Stomach smooth muscle (tissue), 2 donors: ENCODE data around the gene LRP2.
A peak's percentile ranks its signal among the peaks of the same experiment; 100 is the strongest.

ENCODE experiments used
- H3K27ac ChIP-seq: one replicate; pipeline ENCODE4 v1.7.0; 2013; ENCODE audit warnings: mild to moderate bottlenecking, low read length, inconsistent platforms
- H3K27me3 ChIP-seq, 2 donors: one replicate each; pipeline ENCODE4 v1.7.0; 2013; ENCODE audit warnings: low read length in 2 of 2; ENCODE audit not compliant: insufficient read depth in 2 of 2, control insufficient read depth in 1 of 2
- H3K36me3 ChIP-seq, 2 donors: one replicate each; pipeline ENCODE4 v1.7.0; 2013; ENCODE audit warnings: low read length in 2 of 2; ENCODE audit not compliant: control insufficient read depth in 2 of 2, insufficient read depth in 2 of 2
- H3K4me1 ChIP-seq: one replicate; pipeline ENCODE4 v1.7.0; 2013; ENCODE audit warnings: low read length; ENCODE audit not compliant: control insufficient read depth, insufficient read depth
- H3K4me3 ChIP-seq, 2 donors: one replicate each; pipeline ENCODE4 v1.7.0; 2013; ENCODE audit warnings: low read length in 2 of 2
- H3K9ac ChIP-seq, 2 donors: one replicate each; pipeline ENCODE4 v1.7.0; 2013; ENCODE audit warnings: low read length in 2 of 2, mild to moderate bottlenecking in 1 of 2
- H3K9me3 ChIP-seq, 2 donors: one replicate each; pipeline ENCODE4 v1.7.0; 2013; ENCODE audit warnings: low read length in 2 of 2; ENCODE audit not compliant: control insufficient read depth in 2 of 2
- donor health status: healthy.
- donor health status: Pancreatic carcinoma.

Gene LRP2

GRCh38 chr2:169366066-169366465, 3.7 kb upstream of the LRP2 start:
- Histone ChIP-seq H3K9ac (no peak overlapping the region), H3K4me3 (no peak overlapping the region), H3K9me3 (no peaks in the 10 kb centered on the region), H3K36me3 (no peaks in the 10 kb centered on the region), H3K4me1 (peaks cover 35% of the 10 kb centered on the region), H3K27ac (no peak overlapping the region), H3K27me3 (peaks cover 23 to 39% of the 10 kb centered on the region in 2 donors)

DNA sequence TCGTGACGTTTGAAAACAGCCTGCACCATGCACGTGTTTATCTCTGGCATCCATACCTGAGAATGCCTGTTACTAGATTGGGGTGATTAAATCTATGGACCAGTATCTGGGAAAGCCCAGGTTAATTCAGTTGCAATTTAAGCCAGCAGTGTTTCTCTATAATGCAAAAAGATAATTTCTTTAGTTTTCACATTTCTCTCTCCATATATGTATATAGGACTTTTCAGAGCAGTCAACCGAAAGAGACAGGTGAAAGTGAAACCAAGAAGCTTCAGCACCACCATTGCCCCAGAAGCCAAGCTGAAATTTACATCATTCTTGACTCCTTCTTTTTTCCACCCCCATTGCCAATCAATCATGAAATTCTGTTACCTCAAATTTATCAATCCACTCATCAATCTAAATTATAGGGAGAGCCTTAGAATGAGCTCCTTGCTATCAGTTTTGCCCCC, 2.7 kb upstream of the LRP2 start:
- H3K27ac ChIP-seq, result no peak overlapping the region
- H3K27me3 ChIP-seq, result peaks cover 28 to 44% of the 10 kb centered on the region in 2 donors
- no peak overlapping the region for H3K9ac ChIP-seq
- peak overlapping the region; percentile 77 to 78 for H3K4me3 ChIP-seq
- H3K9me3 ChIP-seq, result no peaks in the 10 kb centered on the region
- H3K36me3 ChIP-seq, result no peaks in the 10 kb centered on the region
- H3K4me1 ChIP-seq, result peaks cover 35% of the 10 kb centered on the region

- no peaks in the 10 kb centered on the region for H3K36me3 ChIP-seq
- H3K4me3 ChIP-seq, result peak overlapping the region; percentile 77 to 78
- no peak overlapping the region for H3K9ac ChIP-seq
- no peak overlapping the region for H3K27ac ChIP-seq
- peaks cover 35% of the 10 kb centered on the region for H3K4me1 ChIP-seq
- H3K9me3 ChIP-seq, result no peaks in the 10 kb centered on the region
- H3K27me3 ChIP-seq, result peaks cover 28 to 46% of the 10 kb centered on the region in 2 donors
Observed at GRCh38 chr2:169363560-169364150, 1.3 kb upstream of the LRP2 start.

- Histone ChIP-seq H3K4me1 (peaks cover 35% of the 10 kb centered on the region), H3K27ac (no peak overlapping the region), H3K36me3 (no peaks in the 10 kb centered on the region), H3K9ac (no peak overlapping the region), H3K4me3 (peak overlapping the region; percentile 77 to 78), H3K9me3 (no peaks in the 10 kb centered on the region), H3K27me3 (peaks cover 28 to 46% of the 10 kb centered on the region in 2 donors)
Observed at GRCh38 chr2:169362894-169363559, 693 bp upstream of the LRP2 start.

- H3K9me3 ChIP-seq, result no peaks in the 10 kb centered on the region
- peaks cover 35% of the 10 kb centered on the region for H3K4me1 ChIP-seq
- no peak overlapping the region for H3K9ac ChIP-seq
- no peak overlapping the region for H3K27ac ChIP-seq
- no peaks in the 10 kb centered on the region for H3K36me3 ChIP-seq
- peak overlapping the region; percentile 77 to 78 for H3K4me3 ChIP-seq
- H3K27me3 ChIP-seq, result peaks cover 28 to 46% of the 10 kb centered on the region in 2 donors
Observed at GRCh38 chr2:169361706-169362117, 622 bp downstream of the LRP2 start.

DNA sequence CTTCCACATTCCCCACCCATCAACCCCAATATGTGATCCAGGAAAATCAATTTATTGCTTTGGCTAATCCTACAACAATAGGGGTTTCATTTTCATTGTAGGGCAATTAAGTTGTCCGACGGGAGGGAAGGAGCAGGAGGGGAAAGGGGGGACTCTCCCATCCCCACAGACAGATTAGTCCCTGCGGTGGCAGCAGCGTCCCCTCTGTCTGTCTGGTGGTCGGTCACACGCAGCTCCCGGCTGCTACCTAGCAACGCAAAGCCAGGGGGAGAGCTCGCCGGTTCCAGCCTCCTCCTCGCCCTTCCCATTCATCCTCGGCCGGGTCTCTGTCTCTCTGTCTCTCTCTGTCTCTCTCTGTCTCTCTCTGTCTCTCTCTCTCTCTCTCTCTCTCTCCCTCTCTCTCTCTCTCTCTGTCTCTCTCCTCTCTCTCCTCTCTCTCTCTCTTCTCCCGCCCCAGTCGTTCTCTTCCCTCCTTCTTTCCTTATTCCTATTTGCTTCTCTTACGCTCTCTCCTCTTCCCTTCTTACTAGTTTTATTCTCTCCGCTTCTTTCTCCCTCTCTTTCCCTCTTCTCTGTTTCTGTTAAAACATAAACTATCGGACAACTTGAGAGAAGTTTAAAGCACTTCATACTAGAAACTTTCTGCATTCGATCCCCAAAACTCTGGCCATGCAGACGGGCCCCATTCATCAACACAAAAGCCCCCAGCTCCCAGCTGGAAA, 1.2 kb downstream of the LRP2 start:
- Histone ChIP-seq H3K27ac (no peak overlapping the region), H3K36me3 (no peaks in the 10 kb centered on the region), H3K27me3 (peaks cover 28 to 46% of the 10 kb centered on the region in 2 donors), H3K9ac (no peak overlapping the region), H3K4me3 (peak overlapping the region; percentile 77 to 78), H3K9me3 (no peaks in the 10 kb centered on the region), H3K4me1 (peaks cover 35% of the 10 kb centered on the region)

DNA sequence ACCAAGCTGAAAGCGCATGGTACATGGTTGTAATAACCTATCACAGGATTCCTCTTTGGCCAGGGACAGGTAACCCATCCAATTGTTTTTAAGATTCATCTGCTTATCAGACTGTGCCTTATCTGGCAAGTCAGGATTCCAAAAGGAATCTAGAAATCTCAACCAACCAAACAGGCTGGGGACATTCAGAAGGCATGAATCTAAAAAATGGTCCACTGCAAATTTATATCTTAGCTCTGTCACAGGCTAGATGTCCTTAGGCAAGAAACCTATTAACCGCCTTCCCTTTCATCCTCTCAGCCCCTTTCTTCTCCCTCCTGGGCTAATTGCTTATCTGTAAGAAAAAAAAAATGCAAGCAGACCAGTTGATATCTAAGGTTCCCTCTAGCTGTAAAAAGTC, 4.3 kb downstream of the LRP2 start:
- Histone ChIP-seq H3K9me3 (no peaks in the 10 kb centered on the region), H3K4me3 (no peak overlapping the region), H3K27me3 (peaks cover 19 to 27% of the 10 kb centered on the region in 2 donors), H3K4me1 (peaks cover 15% of the 10 kb centered on the region), H3K36me3 (no peaks in the 10 kb centered on the region), H3K9ac (no peak overlapping the region), H3K27ac (no peak overlapping the region)

DNA sequence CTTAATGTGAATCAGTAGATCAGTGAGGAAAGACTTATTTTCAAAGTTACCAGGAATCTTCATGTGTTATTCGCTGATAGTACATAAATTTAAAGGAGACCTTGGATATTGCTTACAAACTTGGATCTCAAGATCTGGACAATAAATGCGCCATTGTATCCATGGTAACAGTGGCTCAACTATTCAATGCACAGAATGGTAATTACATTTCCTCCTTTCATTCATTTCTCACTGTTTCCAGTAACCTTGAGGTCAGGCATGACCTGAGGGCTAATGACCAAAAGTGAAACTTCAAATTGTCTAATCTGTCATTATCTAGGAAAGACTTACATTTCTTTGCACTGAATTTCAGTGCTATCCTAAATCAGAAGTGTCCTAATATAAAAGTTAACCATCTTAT, 8.1 kb downstream of the LRP2 start:
- H3K36me3 ChIP-seq, result no peaks in the 10 kb centered on the region
- no peaks in the 10 kb centered on the region for H3K4me1 ChIP-seq
- no peak overlapping the region for H3K9ac ChIP-seq
- no peak overlapping the region for H3K27ac ChIP-seq
- no peak overlapping the region for H3K4me3 ChIP-seq
- no peaks in the 10 kb centered on the region for H3K27me3 ChIP-seq
- H3K9me3 ChIP-seq, result no peaks in the 10 kb centered on the region

- no peak overlapping the region for H3K4me3 ChIP-seq
- H3K27ac ChIP-seq, result no peak overlapping the region
- no peak overlapping the region for H3K9ac ChIP-seq
- peaks cover 0 to 2% of the 10 kb centered on the region in 2 donors for H3K27me3 ChIP-seq
- H3K4me1 ChIP-seq, result no peaks in the 10 kb centered on the region
- no peaks in the 10 kb centered on the region for H3K36me3 ChIP-seq
- no peaks in the 10 kb centered on the region for H3K9me3 ChIP-seq
Observed at GRCh38 chr2:169351725-169352124, 10.6 kb downstream of the LRP2 start.

GRCh38 chr2:169349535-169349934, 12.8 kb downstream of the LRP2 start:
- H3K27me3 ChIP-seq, result peaks cover 0 to 2% of the 10 kb centered on the region in 2 donors
- no peak overlapping the region for H3K4me3 ChIP-seq
- no peaks in the 10 kb centered on the region for H3K36me3 ChIP-seq
- H3K9me3 ChIP-seq, result no peaks in the 10 kb centered on the region
- H3K27ac ChIP-seq, result no peak overlapping the region
- no peak overlapping the region for H3K9ac ChIP-seq
- no peaks in the 10 kb centered on the region for H3K4me1 ChIP-seq
